HepG2 (cell line): ENCODE results near the gene PIGX. TPM values are rescaled to one million over a fixed set of nuclear protein-coding genes. Genes with fewer than 3 reads are reported as not detected.

Experiments used
- ADNP ChIP-seq: sonication (generic); formaldehyde crosslinking; IDR thresholded peaks from 2 replicates; pipeline ENCODE4 v1.4.0; 2020; ENCODE audit warnings: missing genetic modification reagents
- HMG20B ChIP-seq: conservative IDR thresholded peaks from 2 replicates; pipeline ENCODE4 v1.6.1; 2016; ENCODE audit warnings: missing genetic modification reagents, missing compliant biosample characterization
- HNF4G ChIP-seq, 2 experiments: sonication (generic) in 1 of 2; formaldehyde crosslinking in 1 of 2; IDR thresholded peaks; 2 replicates each; pipeline versions ENCODE4 v1.4.0 to v1.6.1; 2011 to 2020; ENCODE audit warnings: borderline replicate concordance in 2 of 2, low read depth in 2 of 2, mild to moderate bottlenecking in 2 of 2, low read length in 1 of 2, missing genetic modification reagents in 1 of 2, moderate library complexity in 1 of 2
- ISX ChIP-seq: sonication (generic); formaldehyde crosslinking; conservative IDR thresholded peaks from 2 replicates; pipeline ENCODE4 v1.5.0; 2020; ENCODE audit warnings: missing genetic modification reagents
- JARID2 ChIP-seq: sonication (generic); formaldehyde crosslinking; IDR thresholded peaks from 2 replicates; pipeline ENCODE4 v1.8.1; 2023; ENCODE audit warnings: missing genetic modification reagents, inconsistent platforms; ENCODE audit not compliant: insufficient replicate concordance
- NFYB ChIP-seq: sonication (generic); formaldehyde crosslinking; IDR thresholded peaks from 2 replicates; pipeline ENCODE4 v1.4.0; 2020; ENCODE audit warnings: missing genetic modification reagents
- PAF1 ChIP-seq: IDR thresholded peaks from 2 replicates; pipeline ENCODE4 v1.6.1; 2016; ENCODE audit warnings: missing genetic modification reagents, missing compliant biosample characterization
- PRMT3 ChIP-seq: sonication (generic); formaldehyde crosslinking; IDR thresholded peaks from 2 replicates; pipeline ENCODE4 v1.8.1; 2022; ENCODE audit warnings: low read depth, mild to moderate bottlenecking, moderate library complexity, missing genetic modification reagents, borderline replicate concordance
- RAD51 ChIP-seq: fragments of 450-650 bp; IDR thresholded peaks from 2 replicates; pipeline ENCODE4 v1.6.1; 2016; ENCODE audit warnings: borderline replicate concordance
- RBFOX2 ChIP-seq: fragments of 200-400 bp; formaldehyde crosslinking; IDR thresholded peaks from 2 replicates; pipeline ENCODE4 v1.6.1; 2017; ENCODE audit warnings: low read depth, mild to moderate bottlenecking, low read length
- REL ChIP-seq: sonication (generic); formaldehyde crosslinking; conservative IDR thresholded peaks from 2 replicates; pipeline ENCODE4 v1.8.0; 2022; ENCODE audit warnings: mild to moderate bottlenecking, missing genetic modification reagents, moderate library complexity
- SRF ChIP-seq: IDR thresholded peaks from 2 replicates; pipeline ENCODE4 v1.6.1; 2011; ENCODE audit warnings: mild to moderate bottlenecking, low read depth, low read length, moderate library complexity
- TBX2 ChIP-seq: sonication (generic); formaldehyde crosslinking; IDR thresholded peaks from 2 replicates; pipeline ENCODE4 v1.5.0; 2020; ENCODE audit warnings: missing genetic modification reagents, mild to moderate bottlenecking, borderline replicate concordance
- TIGD3 ChIP-seq: sonication (generic); formaldehyde crosslinking; IDR thresholded peaks from 2 replicates; pipeline ENCODE4 v1.5.1; 2020; ENCODE audit warnings: mild to moderate bottlenecking, missing genetic modification reagents, borderline replicate concordance
- ZNF17 ChIP-seq: sonication (generic); formaldehyde crosslinking; IDR thresholded peaks from 2 replicates; pipeline ENCODE4 v1.5.0; 2020; ENCODE audit warnings: mild to moderate bottlenecking, missing genetic modification reagents
- ZNF329 ChIP-seq: sonication (generic); formaldehyde crosslinking; IDR thresholded peaks from 2 replicates; pipeline ENCODE4 v1.9.0; 2021; ENCODE audit warnings: low read depth, mild to moderate bottlenecking, missing genetic modification reagents
- ZNF382 ChIP-seq: sonication (generic); formaldehyde crosslinking; IDR thresholded peaks from 2 replicates; pipeline ENCODE4 v1.5.0; 2020; ENCODE audit warnings: missing genetic modification reagents, mild to moderate bottlenecking, borderline replicate concordance
- ZNF430 ChIP-seq: sonication (generic); formaldehyde crosslinking; IDR thresholded peaks from 2 replicates; pipeline ENCODE4 v1.9.0; 2021; ENCODE audit warnings: mild to moderate bottlenecking, missing genetic modification reagents
- ZNF670 ChIP-seq: sonication (generic); formaldehyde crosslinking; IDR thresholded peaks from 2 replicates; pipeline ENCODE4 v1.8.0; 2022; ENCODE audit warnings: mild to moderate bottlenecking, missing genetic modification reagents, borderline replicate concordance
- ZNF816 ChIP-seq: sonication (generic); formaldehyde crosslinking; IDR thresholded peaks from 2 replicates; pipeline ENCODE4 v1.8.0; 2022; ENCODE audit warnings: missing genetic modification reagents, mild to moderate bottlenecking, borderline replicate concordance
- polyA plus RNA-seq, 8 experiments: library from polyadenylated mRNA; depleted of rRNA in 3 of 8; stranded (reverse) in 7 of 8; unstranded in 1 of 8; fragments of >200 nt; fragmentation: Illumina TruSeq in 4 of 8; extraction: Trizol in 4 of 8; gene quantifications; 2 replicates each; pipeline versions ENCODE4 v1.2.1 to v1.2.3, GENCODE V29; 2011 to 2016; ENCODE audit warnings: low read depth in 4 of 8, missing spikeins in 1 of 8, mixed read lengths in 1 of 8; ENCODE audit not compliant: insufficient read depth in 1 of 8
- total RNA-seq, 5 experiments: library from RNA; depleted of rRNA; stranded (reverse); fragments of >200 nt; fragmentation: Illumina TruSeq; extraction: Trizol; gene quantifications; 2 replicates each; pipeline ENCODE4 v1.2.3, GENCODE V29; 2016; ENCODE audit warnings: low read depth in 1 of 5
- TF ChIP-seq, protein P1 (sequence below): sonication (generic); formaldehyde crosslinking; conservative IDR thresholded peaks from 2 replicates; pipeline ENCODE4 v1.4.0; 2020; ENCODE audit warnings: mild to moderate bottlenecking, missing genetic modification reagents, moderate library complexity
- TF ChIP-seq, protein P2 (sequence below): sonication (generic); formaldehyde crosslinking; IDR thresholded peaks from 2 replicates; pipeline ENCODE4 v1.5.0; 2020; ENCODE audit warnings: missing genetic modification reagents
- TF ChIP-seq, protein P3 (sequence below): IDR thresholded peaks from 2 replicates; pipeline ENCODE4 v1.6.1; 2016; ENCODE audit warnings: low read depth

PIGX gene
- total and polyA plus RNA-seq, 2 of the 13 experiments (the other 11 are each of a cell fraction or from before 2014, with no cell fraction given): 13.2 to 21.3 TPM

GRCh38 chr3:196774191-196774820 lies 62.1 kb downstream of the PIGX start (continued):
- TF ChIP-seq, protein P1, sequence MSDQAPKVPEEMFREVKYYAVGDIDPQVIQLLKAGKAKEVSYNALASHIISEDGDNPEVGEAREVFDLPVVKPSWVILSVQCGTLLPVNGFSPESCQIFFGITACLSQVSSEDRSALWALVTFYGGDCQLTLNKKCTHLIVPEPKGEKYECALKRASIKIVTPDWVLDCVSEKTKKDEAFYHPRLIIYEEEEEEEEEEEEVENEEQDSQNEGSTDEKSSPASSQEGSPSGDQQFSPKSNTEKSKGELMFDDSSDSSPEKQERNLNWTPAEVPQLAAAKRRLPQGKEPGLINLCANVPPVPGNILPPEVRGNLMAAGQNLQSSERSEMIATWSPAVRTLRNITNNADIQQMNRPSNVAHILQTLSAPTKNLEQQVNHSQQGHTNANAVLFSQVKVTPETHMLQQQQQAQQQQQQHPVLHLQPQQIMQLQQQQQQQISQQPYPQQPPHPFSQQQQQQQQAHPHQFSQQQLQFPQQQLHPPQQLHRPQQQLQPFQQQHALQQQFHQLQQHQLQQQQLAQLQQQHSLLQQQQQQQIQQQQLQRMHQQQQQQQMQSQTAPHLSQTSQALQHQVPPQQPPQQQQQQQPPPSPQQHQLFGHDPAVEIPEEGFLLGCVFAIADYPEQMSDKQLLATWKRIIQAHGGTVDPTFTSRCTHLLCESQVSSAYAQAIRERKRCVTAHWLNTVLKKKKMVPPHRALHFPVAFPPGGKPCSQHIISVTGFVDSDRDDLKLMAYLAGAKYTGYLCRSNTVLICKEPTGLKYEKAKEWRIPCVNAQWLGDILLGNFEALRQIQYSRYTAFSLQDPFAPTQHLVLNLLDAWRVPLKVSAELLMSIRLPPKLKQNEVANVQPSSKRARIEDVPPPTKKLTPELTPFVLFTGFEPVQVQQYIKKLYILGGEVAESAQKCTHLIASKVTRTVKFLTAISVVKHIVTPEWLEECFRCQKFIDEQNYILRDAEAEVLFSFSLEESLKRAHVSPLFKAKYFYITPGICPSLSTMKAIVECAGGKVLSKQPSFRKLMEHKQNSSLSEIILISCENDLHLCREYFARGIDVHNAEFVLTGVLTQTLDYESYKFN (CRISPR knock-in tag): peak; percentile 48; the same call in 1 of the 2 replicates
- TF ChIP-seq HNF4G (IDR thresholded peaks at IDR 0.05; ENCODE audit: borderline replicate concordance, low read depth, low read length) (peak; percentile 47; the same call in 1 of the 2 replicates), HNF4G (CRISPR knock-in tag; IDR thresholded peaks at IDR 0.05; ENCODE audit: borderline replicate concordance, low read depth) (no peak; the same call in 1 of the 2 replicates), SRF (no peak), ADNP (CRISPR knock-in tag) (no peak), REL (CRISPR knock-in tag) (no peak), RBFOX2 (no peak), TBX2 (CRISPR knock-in tag) (no peak), ZNF329 (CRISPR knock-in tag) (no peak), ZNF382 (CRISPR knock-in tag) (no peak), ZNF670 (no peak), NFYB (CRISPR knock-in tag) (no peak), PRMT3 (CRISPR knock-in tag) (no peak), HMG20B (no peak), TIGD3 (CRISPR knock-in tag) (no peak), RAD51 (peak; percentile 30; the same call in 1 of the 2 replicates), ISX (CRISPR knock-in tag) (no peak), PAF1 (CRISPR knock-in tag) (no peak), ZNF430 (CRISPR knock-in tag) (no peak), ZNF17 (CRISPR knock-in tag) (no peak), JARID2 (CRISPR knock-in tag) (no peak), ZNF816 (CRISPR knock-in tag) (no peak)
- TF ChIP-seq, protein P2, sequence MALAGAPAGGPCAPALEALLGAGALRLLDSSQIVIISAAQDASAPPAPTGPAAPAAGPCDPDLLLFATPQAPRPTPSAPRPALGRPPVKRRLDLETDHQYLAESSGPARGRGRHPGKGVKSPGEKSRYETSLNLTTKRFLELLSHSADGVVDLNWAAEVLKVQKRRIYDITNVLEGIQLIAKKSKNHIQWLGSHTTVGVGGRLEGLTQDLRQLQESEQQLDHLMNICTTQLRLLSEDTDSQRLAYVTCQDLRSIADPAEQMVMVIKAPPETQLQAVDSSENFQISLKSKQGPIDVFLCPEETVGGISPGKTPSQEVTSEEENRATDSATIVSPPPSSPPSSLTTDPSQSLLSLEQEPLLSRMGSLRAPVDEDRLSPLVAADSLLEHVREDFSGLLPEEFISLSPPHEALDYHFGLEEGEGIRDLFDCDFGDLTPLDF (CRISPR knock-in tag): no peak
- TF ChIP-seq, protein P3, sequence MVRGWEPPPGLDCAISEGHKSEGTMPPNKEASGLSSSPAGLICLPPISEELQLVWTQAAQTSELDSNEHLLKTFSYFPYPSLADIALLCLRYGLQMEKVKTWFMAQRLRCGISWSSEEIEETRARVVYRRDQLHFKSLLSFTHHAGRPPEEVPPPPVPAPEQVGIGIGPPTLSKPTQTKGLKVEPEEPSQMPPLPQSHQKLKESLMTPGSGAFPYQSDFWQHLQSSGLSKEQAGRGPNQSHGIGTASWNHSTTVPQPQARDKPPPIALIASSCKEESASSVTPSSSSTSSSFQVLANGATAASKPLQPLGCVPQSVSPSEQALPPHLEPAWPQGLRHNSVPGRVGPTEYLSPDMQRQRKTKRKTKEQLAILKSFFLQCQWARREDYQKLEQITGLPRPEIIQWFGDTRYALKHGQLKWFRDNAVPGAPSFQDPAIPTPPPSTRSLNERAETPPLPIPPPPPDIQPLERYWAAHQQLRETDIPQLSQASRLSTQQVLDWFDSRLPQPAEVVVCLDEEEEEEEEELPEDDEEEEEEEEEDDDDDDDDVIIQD (CRISPR knock-in tag): peak; percentile 80; the same call in 1 of the 2 replicates
